CD14-positive monocyte (primary cell): Measurements from ENCODE around the gene PIK3IP1. TPM values are rescaled to one million over a fixed set of nuclear protein-coding genes. Genes with fewer than 3 reads are reported as not detected.
A peak's percentile ranks its signal among the peaks of the same experiment; 100 is the strongest.

ENCODE experiments used
- DNase-seq, 3 donors: peaks; one replicate each; pipeline ENCODE4 v3.0.0-alpha.2; 2011 to 2022
- H2AFZ ChIP-seq: 2 replicates; pipeline ENCODE4 v1.6.0; 2012; ENCODE audit warnings: mild to moderate bottlenecking, low read depth, low read length, inconsistent platforms; ENCODE audit not compliant: insufficient read depth, poor library complexity, severe bottlenecking
- H3K27ac ChIP-seq, 2 donors: 1 replicate in 1 of 2; 2 replicates in 1 of 2; pipeline ENCODE4 v1.5.1; 2012 to 2013; ENCODE audit warnings: low read length in 2 of 2, control low read depth in 1 of 2, inconsistent platforms in 1 of 2, low read depth in 1 of 2, mild to moderate bottlenecking in 1 of 2
- H3K27me3 ChIP-seq, 2 donors: one replicate each; pipeline versions ENCODE4 v1.6.0 to v1.6.1; 2011 to 2013; ENCODE audit warnings: low read length in 2 of 2; ENCODE audit not compliant: control insufficient read depth in 2 of 2, insufficient read depth in 2 of 2
- H3K36me3 ChIP-seq, 2 donors: replicated peaks in 1 of 2; 1 replicate in 1 of 2; 2 replicates in 1 of 2; pipeline versions ENCODE4 v1.5.1 to v1.6.1; 2012 to 2013; ENCODE audit warnings: low read length in 2 of 2, control low read depth in 1 of 2, inconsistent platforms in 1 of 2, mild to moderate bottlenecking in 1 of 2; ENCODE audit not compliant: insufficient read depth in 2 of 2, control insufficient read depth in 1 of 2
- H3K4me1 ChIP-seq, 2 donors: 1 replicate in 1 of 2; 2 replicates in 1 of 2; pipeline versions ENCODE4 v1.5.1 to v1.6.1; 2012 to 2013; ENCODE audit warnings: low read length in 2 of 2, control low read depth in 1 of 2, inconsistent platforms in 1 of 2, mild to moderate bottlenecking in 1 of 2, moderate library complexity in 1 of 2; ENCODE audit not compliant: insufficient read depth in 2 of 2, control insufficient read depth in 1 of 2
- H3K4me2 ChIP-seq: replicated peaks from 2 replicates; pipeline ENCODE3; 2012; ENCODE audit warnings: low read length, moderate library complexity, mild to moderate bottlenecking; ENCODE audit not compliant: poor library complexity, severe bottlenecking; ENCODE audit errors: extremely low read depth
- H3K4me3 ChIP-seq, 3 experiments: fragments of 200-600 bp in 1 of 3; sonication (generic) in 1 of 3; replicated peaks in 1 of 3; 1 replicate in 2 of 3; 2 replicates in 1 of 3; pipeline ENCODE4 v1.5.1; 2011 to 2013; ENCODE audit warnings: low read length in 3 of 3, mild to moderate bottlenecking in 3 of 3, control low read depth in 2 of 3, low read depth in 2 of 3, inconsistent platforms in 1 of 3, moderate library complexity in 1 of 3
- H3K79me2 ChIP-seq: 2 replicates; pipeline ENCODE4 v1.6.0; 2012; ENCODE audit warnings: mild to moderate bottlenecking, control low read depth, inconsistent platforms, low read length, moderate library complexity; ENCODE audit not compliant: insufficient read depth
- H3K9ac ChIP-seq: 2 replicates; pipeline ENCODE4 v1.6.0; 2017; ENCODE audit warnings: low read length, mild to moderate bottlenecking; ENCODE audit not compliant: insufficient read depth, poor library complexity, severe bottlenecking
- H3K9me3 ChIP-seq, 2 donors: replicated peaks in 1 of 2; 1 replicate in 1 of 2; 2 replicates in 1 of 2; pipeline versions ENCODE4 v1.5.1 to v1.6.1; 2012 to 2013; ENCODE audit warnings: low read length in 2 of 2, control low read depth in 1 of 2; ENCODE audit not compliant: control insufficient read depth in 1 of 2, insufficient read depth in 1 of 2
- H4K20me1 ChIP-seq: 2 replicates; pipeline ENCODE4 v1.6.0; 2012; ENCODE audit warnings: mild to moderate bottlenecking, low read length, control low read depth, moderate library complexity; ENCODE audit not compliant: insufficient read depth
- H3K27ac Mint-ChIP-seq, 7 donors: one replicate each; pipeline ENCODE4 v1.8.0; 2020; ENCODE audit warnings: mild to moderate bottlenecking in 7 of 7, mixed read lengths in 7 of 7, moderate library complexity in 6 of 7, inconsistent platforms in 2 of 7
- H3K27me3 Mint-ChIP-seq, 3 donors: one replicate each; pipeline ENCODE4 v1.8.0; 2021 to 2022; ENCODE audit warnings: low read depth in 3 of 3, mild to moderate bottlenecking in 3 of 3, mixed read lengths in 3 of 3, moderate library complexity in 3 of 3, inconsistent platforms in 1 of 3
- H3K36me3 Mint-ChIP-seq, 2 donors: one replicate each; pipeline ENCODE4 v1.8.0; 2020; ENCODE audit warnings: mixed read lengths in 2 of 2, inconsistent platforms in 1 of 2, mild to moderate bottlenecking in 1 of 2
- H3K4me1 Mint-ChIP-seq: one replicate; pipeline ENCODE4 v1.8.0; 2020; ENCODE audit warnings: mild to moderate bottlenecking, mixed read lengths
- H3K4me3 Mint-ChIP-seq, 2 donors: one replicate each; pipeline ENCODE4 v1.8.0; 2020; ENCODE audit warnings: mild to moderate bottlenecking in 2 of 2, mixed read lengths in 2 of 2, moderate library complexity in 1 of 2
- H3K9me3 Mint-ChIP-seq, 7 donors: one replicate each; pipeline ENCODE4 v1.8.0; 2020 to 2022; ENCODE audit warnings: mixed read lengths in 7 of 7, mild to moderate bottlenecking in 6 of 7, moderate library complexity in 6 of 7, inconsistent platforms in 2 of 7
- CTCF ChIP-seq: fragments of 200-600 bp; IDR thresholded peaks from one replicate; pipeline ENCODE4 v1.8.0; 2022; ENCODE audit warnings: antibody characterized with exemption, mild to moderate bottlenecking
- WGBS: methylation state at CpG from one replicate; pipeline ENCODE4 v1.1.5; 2013; ENCODE audit warnings: missing lambda C conversion rate; ENCODE audit not compliant: insufficient coverage; 5-methylcytosine and 5-hydroxymethylcytosine counted together
- intact Hi-C, 2 donors: fragments of 100-400 bp; cut with micrococcal nuclease; formaldehyde crosslinking; loops; one replicate each; pipeline versions ENCODE4 v1.15.0 to v1.15.1; 2023
- polyA plus RNA-seq, 3 donors: library from polyadenylated mRNA; depleted of rRNA in 1 of 3; unstranded in 2 of 3; stranded (reverse) in 1 of 3; fragments of 300-500 nt in 2 of 3; fragments of >200 nt in 1 of 3; fragmentation: Illumina TruSeq in 2 of 3; gene quantifications; 1 replicate in 2 of 3; 2 replicates in 1 of 3; pipeline ENCODE4 v1.2.3, GENCODE V29; 2012 to 2021

The PIK3IP1 gene
- polyA plus RNA-seq, 3 donors = 21.8 to 37.3 (median 21.9) TPM

GRCh38 chr22:31243339-31244045, 48.8 kb downstream of the PIK3IP1 start:
- Histone ChIP-seq H2AFZ (no peak overlapping the region), H3K9ac (no peak overlapping the region), H3K9me3 (no peaks in the 10 kb centered on the region), H3K27me3 (no peaks in the 10 kb centered on the region), H3K4me3 (no peak overlapping the region), H3K36me3 (peaks cover 7 to 67% of the 10 kb centered on the region in 2 donors), H3K4me2 (no peak overlapping the region), H3K79me2 (peaks cover 20% of the 10 kb centered on the region), H4K20me1 (peaks cover 38% of the 10 kb centered on the region), H3K4me1 (peaks cover 10 to 13% of the 10 kb centered on the region in 2 donors), H3K27ac (no peak overlapping the region)
- H3K4me3 Mint-ChIP-seq = no peak overlapping the region
- intact Hi-C loops = no loop called here
- peaks cover 0 to 2% (median 0%) of the 10 kb centered on the region in 3 donors for H3K27me3 Mint-ChIP-seq
- DNase-seq = no peak
- 86% methylated on average over 1 of the region's 5 CpGs for WGBS
- peaks cover 0 to 1% (median 0%) of the 10 kb centered on the region in 7 donors for H3K9me3 Mint-ChIP-seq
- peaks cover 29 to 37% of the 10 kb centered on the region in 2 donors for H3K36me3 Mint-ChIP-seq
- TF ChIP-seq CTCF = no peak
- peak overlapping the region in 2 of 7 donors; percentile 50 for H3K27ac Mint-ChIP-seq
- peaks cover 19% of the 10 kb centered on the region for H3K4me1 Mint-ChIP-seq

GRCh38 chr22:31241936-31242335, 50.4 kb downstream of the PIK3IP1 start:
- DNase-seq = no peak
- Mint-ChIP-seq H3K4me1 (peaks cover 7% of the 10 kb centered on the region), H3K27me3 (no peaks in the 10 kb centered on the region), H3K4me3 (no peak overlapping the region), H3K36me3 (peaks cover 28 to 37% of the 10 kb centered on the region in 2 donors), H3K9me3 (peaks cover 0 to 1% (median 0%) of the 10 kb centered on the region in 7 donors), H3K27ac (no peak overlapping the region)
- Histone ChIP-seq H3K4me3 (no peak overlapping the region), H3K4me2 (no peak overlapping the region), H3K9me3 (no peaks in the 10 kb centered on the region), H3K4me1 (no peaks in the 10 kb centered on the region), H2AFZ (no peak overlapping the region), H3K79me2 (peaks cover 15% of the 10 kb centered on the region), H4K20me1 (peaks cover 24% of the 10 kb centered on the region), H3K9ac (no peak overlapping the region), H3K27me3 (no peaks in the 10 kb centered on the region), H3K36me3 (peaks cover 7 to 69% of the 10 kb centered on the region in 2 donors), H3K27ac (no peak overlapping the region)
- no peak for TF ChIP-seq CTCF
- intact Hi-C loops = no loop called here
